GM23338 (cell line): ENCODE results near the gene ZNF865. TPM values are rescaled to one million over a fixed set of nuclear protein-coding genes. Genes with fewer than 3 reads are reported as not detected.
"Not testable (repeated sequence)": the region's sequence is repeated elsewhere in the genome, so short reads cannot be mapped to it uniquely, and the experiment has no call there.

Experiments
- ATAC-seq: fragments of 200-7000 bp; cut with Tn5 transposase; 3 replicates; pipeline ENCODE4 v1.9.1; 2020
- DNase-seq: peaks from one replicate; pipeline ENCODE4 v3.0.0-alpha.2; 2015; ENCODE audit warnings: low spot score
- H2AFZ ChIP-seq: fragments of 200-600 bp; sonication (generic); 2 replicates; pipeline ENCODE4 v1.8.0; 2016; ENCODE audit warnings: antibody characterized with exemption, mild to moderate bottlenecking, moderate library complexity
- H3F3A ChIP-seq: fragments of 200-600 bp; sonication (generic); replicated peaks from 2 replicates; pipeline ENCODE4 v1.8.0; 2017; ENCODE audit warnings: antibody characterized with exemption, mixed run types, low read depth
- H3K27ac ChIP-seq: fragments of 200-600 bp; sonication (generic); 2 replicates; pipeline ENCODE4 v1.6.1; 2016; ENCODE audit warnings: low read depth
- H3K27me3 ChIP-seq: fragments of 200-600 bp; sonication (generic); 2 replicates; pipeline ENCODE4 v1.8.0; 2016; ENCODE audit warnings: mild to moderate bottlenecking, mixed run types, moderate library complexity; ENCODE audit not compliant: insufficient read depth
- H3K36me3 ChIP-seq: fragments of 200-600 bp; sonication (generic); 2 replicates; pipeline ENCODE4 v1.8.0; 2016; ENCODE audit warnings: mild to moderate bottlenecking; ENCODE audit not compliant: insufficient read depth
- H3K4me1 ChIP-seq: fragments of 200-600 bp; sonication (generic); 2 replicates; pipeline ENCODE4 v1.8.0; 2016; ENCODE audit warnings: mild to moderate bottlenecking, moderate library complexity; ENCODE audit not compliant: insufficient read depth
- H3K4me2 ChIP-seq: fragments of 200-600 bp; sonication (generic); 2 replicates; pipeline ENCODE4 v1.7.1; 2017; ENCODE audit warnings: mixed run types
- H3K4me3 ChIP-seq: fragments of 200-600 bp; sonication (generic); 2 replicates; pipeline ENCODE4 v1.6.1; 2016; ENCODE audit warnings: mixed run types
- H3K79me2 ChIP-seq: fragments of 200-600 bp; sonication (generic); replicated peaks from 2 replicates; pipeline ENCODE4 v1.8.0; 2017; ENCODE audit warnings: mild to moderate bottlenecking; ENCODE audit not compliant: insufficient read depth
- H3K9me2 ChIP-seq: fragments of 200-600 bp; sonication (generic); 2 replicates; pipeline ENCODE4 v1.8.0; 2017; ENCODE audit not compliant: insufficient read depth
- H4K20me1 ChIP-seq: fragments of 200-600 bp; sonication (generic); replicated peaks from 2 replicates; pipeline ENCODE4 v1.8.0; 2017; ENCODE audit warnings: mild to moderate bottlenecking; ENCODE audit not compliant: insufficient read depth
- H3K27ac Mint-ChIP-seq: 2 replicates; pipeline ENCODE4 v1.8.0; 2020; ENCODE audit warnings: inconsistent platforms, mild to moderate bottlenecking, moderate library complexity, mixed read lengths
- H3K27me3 Mint-ChIP-seq: 3 replicates; pipeline ENCODE4 v1.8.0; 2022; ENCODE audit warnings: low read depth, mild to moderate bottlenecking, moderate library complexity, mixed read lengths, inconsistent platforms; ENCODE audit not compliant: insufficient read depth, poor library complexity
- H3K36me3 Mint-ChIP-seq: 3 replicates; pipeline ENCODE4 v1.8.0; 2021; ENCODE audit warnings: low read depth, mild to moderate bottlenecking, inconsistent platforms, moderate library complexity, mixed read lengths
- H3K4me1 Mint-ChIP-seq: 3 replicates; pipeline ENCODE4 v1.8.0; 2020; ENCODE audit warnings: mild to moderate bottlenecking, inconsistent platforms, mixed read lengths
- H3K4me3 Mint-ChIP-seq: 3 replicates; pipeline ENCODE4 v1.8.0; 2021; ENCODE audit warnings: moderate library complexity, mild to moderate bottlenecking, inconsistent platforms, mixed read lengths
- H3K9me3 Mint-ChIP-seq: 3 replicates; pipeline ENCODE4 v1.8.0; 2020; ENCODE audit warnings: moderate library complexity, mild to moderate bottlenecking, inconsistent platforms, mixed read lengths
- CREB1 ChIP-seq: fragments of 250-450 bp; sonication (Bioruptor Pico); IDR thresholded peaks from 2 replicates; pipeline ENCODE4 v1.5.0; 2020; ENCODE audit warnings: low read depth, mild to moderate bottlenecking, moderate library complexity
- EZH2 ChIP-seq: fragments of 200-600 bp; sonication (generic); IDR thresholded peaks from one replicate; pipeline ENCODE4 v1.8.0; 2017; ENCODE audit warnings: antibody characterized with exemption, mild to moderate bottlenecking, low read depth; ENCODE audit not compliant: unreplicated experiment
- JUNB ChIP-seq: IDR thresholded peaks from one replicate; pipeline ENCODE4 v1.6.1; 2016; ENCODE audit warnings: antibody characterized with exemption; ENCODE audit not compliant: unreplicated experiment
- NANOG ChIP-seq: IDR thresholded peaks from 2 replicates; pipeline ENCODE4 v1.6.1; 2016; ENCODE audit warnings: antibody characterized with exemption, borderline replicate concordance
- STAT1 ChIP-seq: IDR thresholded peaks from one replicate; pipeline ENCODE4 v1.6.1; 2016; ENCODE audit warnings: antibody characterized with exemption; ENCODE audit not compliant: unreplicated experiment
- ZNF114 ChIP-seq: fragments of 250-450 bp; sonication (Bioruptor Pico); IDR thresholded peaks from 2 replicates; pipeline ENCODE4 v1.5.0; 2020; ENCODE audit warnings: mild to moderate bottlenecking, moderate library complexity
- ZNF331 ChIP-seq: fragments of 250-450 bp; sonication (Bioruptor Pico); IDR thresholded peaks from 2 replicates; pipeline ENCODE4 v1.5.0; 2020; ENCODE audit warnings: low read depth, mild to moderate bottlenecking, moderate library complexity
- polyA plus RNA-seq: library from polyadenylated mRNA; unstranded; fragments of >200 nt; fragmentation: Nextera tagmentation; extraction: Ambion mirVana; gene quantifications from 2 replicates; pipeline ENCODE4 v1.2.1, GENCODE V29; 2016
- total RNA-seq: library from RNA; depleted of rRNA; stranded (reverse); fragments of >200 nt; shearing (Covaris generic); gene quantifications from 2 replicates; pipeline ENCODE4 v1.2.3, GENCODE V29; 2014
- TF ChIP-seq, protein P1 (sequence below): IDR thresholded peaks from one replicate; pipeline ENCODE4 v1.6.1; 2018; ENCODE audit warnings: antibody characterized with exemption; ENCODE audit not compliant: unreplicated experiment
- TF ChIP-seq, protein P2 (sequence below): fragments of 250-450 bp; sonication (Bioruptor Pico); IDR thresholded peaks from 2 replicates; pipeline ENCODE4 v1.5.0; 2020; ENCODE audit warnings: mild to moderate bottlenecking, moderate library complexity

Gene ZNF865
- total and polyA plus RNA-seq, 2 experiments from 2014 or later: 2.2 to 12.1 TPM

DNA sequence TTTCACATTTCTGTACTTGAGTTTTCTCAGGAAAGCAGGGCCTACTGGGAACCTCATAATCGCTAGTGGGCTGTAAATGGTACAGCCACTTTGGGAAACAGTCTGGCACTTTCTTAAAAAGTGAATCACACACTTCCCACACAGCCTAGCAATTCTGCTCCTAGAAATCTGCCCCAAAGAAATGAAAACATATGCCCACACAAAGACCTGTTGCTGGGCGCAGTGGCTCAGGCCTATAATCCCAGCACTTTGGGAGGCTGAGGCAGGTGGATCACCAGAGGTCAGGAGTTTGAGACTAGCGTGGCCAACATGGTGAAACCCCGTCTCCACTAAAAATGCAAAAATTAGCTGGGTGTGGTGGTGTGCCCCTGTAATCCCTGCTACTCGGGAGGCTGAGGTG is 36.0 kb upstream of the ZNF865 start:
- H3F3A ChIP-seq, H3K4me1 ChIP-seq, H3K9me2 ChIP-seq, H3K27me3 ChIP-seq, H3K9me3 Mint-ChIP-seq, H3K27ac ChIP-seq, H3K27me3 Mint-ChIP-seq, H3K27ac Mint-ChIP-seq, DNase-seq, H3K36me3 ChIP-seq, H3K4me1 Mint-ChIP-seq, H3K36me3 Mint-ChIP-seq, H2AFZ ChIP-seq, H3K79me2 ChIP-seq, H3K4me3 ChIP-seq, ATAC-seq, H3K4me2 ChIP-seq, H4K20me1 ChIP-seq, H3K4me3 Mint-ChIP-seq: not testable (repeated sequence)

DNA sequence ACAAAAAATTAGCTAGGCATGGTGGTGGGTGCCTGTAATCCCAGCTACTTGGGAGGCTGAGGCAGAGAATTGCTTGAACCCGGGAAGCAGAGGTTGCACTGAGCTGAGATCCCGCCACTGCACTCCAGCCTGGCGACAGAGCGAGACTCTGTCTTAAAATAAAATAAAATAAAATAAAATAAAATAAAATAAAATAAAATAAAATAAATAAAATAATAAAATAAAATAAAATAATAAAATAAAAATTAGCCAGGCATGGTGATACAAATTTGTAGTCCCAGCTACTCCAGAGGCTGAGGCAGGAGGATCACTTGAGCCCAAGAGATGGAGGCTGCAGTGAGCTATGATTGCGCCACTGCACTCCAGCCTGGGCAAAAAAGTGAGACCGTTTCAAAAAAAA is 31.5 kb upstream of the ZNF865 start:
- H3K27ac Mint-ChIP-seq, H3K4me3 Mint-ChIP-seq, H3K4me2 ChIP-seq, H3K27me3 ChIP-seq, ATAC-seq, H3K36me3 ChIP-seq, H3K27ac ChIP-seq, H3K4me1 ChIP-seq, DNase-seq, H4K20me1 ChIP-seq, H3K4me3 ChIP-seq, H2AFZ ChIP-seq, H3F3A ChIP-seq, H3K4me1 Mint-ChIP-seq, H3K27me3 Mint-ChIP-seq, H3K9me3 Mint-ChIP-seq, H3K79me2 ChIP-seq, H3K9me2 ChIP-seq: not testable (repeated sequence)
- peaks cover 20% of the 10 kb centered on the region for H3K36me3 Mint-ChIP-seq

- Histone ChIP-seq H3K79me2 (peaks cover 13% of the 10 kb centered on the region; the same call in 1 of the 2 replicates), H3F3A (peaks cover 11% of the 10 kb centered on the region), H3K27me3 (no peaks in the 10 kb centered on the region), H4K20me1 (no peaks in the 10 kb centered on the region; the same call in 1 of the 2 replicates), H3K9me2 (no peaks in the 10 kb centered on the region), H2AFZ (no peak overlapping the region), H3K27ac (no peak overlapping the region), H3K4me3 (no peak overlapping the region), H3K36me3 (no peaks in the 10 kb centered on the region; the same call in none of the 2 replicates), H3K4me1 (no peaks in the 10 kb centered on the region), H3K4me2 (no peak overlapping the region)
- Mint-ChIP-seq H3K27ac (no peak overlapping the region), H3K4me3 (no peak overlapping the region; the same call in 2 of the 3 replicates), H3K9me3 (no peaks in the 10 kb centered on the region), H3K36me3 (peaks cover 25% of the 10 kb centered on the region), H3K4me1 (peaks cover 9% of the 10 kb centered on the region), H3K27me3 (peaks cover 12% of the 10 kb centered on the region)
- no peak for DNase-seq
- ATAC-seq: no peak
- TF ChIP-seq CREB1 (CRISPR knock-in tag) (no peak), ZNF331 (CRISPR knock-in tag) (no peak), EZH2 (no peak), ZNF114 (CRISPR knock-in tag) (no peak), JUNB (no peak), STAT1 (no peak), NANOG (no peak)
- TF ChIP-seq, protein P1, sequence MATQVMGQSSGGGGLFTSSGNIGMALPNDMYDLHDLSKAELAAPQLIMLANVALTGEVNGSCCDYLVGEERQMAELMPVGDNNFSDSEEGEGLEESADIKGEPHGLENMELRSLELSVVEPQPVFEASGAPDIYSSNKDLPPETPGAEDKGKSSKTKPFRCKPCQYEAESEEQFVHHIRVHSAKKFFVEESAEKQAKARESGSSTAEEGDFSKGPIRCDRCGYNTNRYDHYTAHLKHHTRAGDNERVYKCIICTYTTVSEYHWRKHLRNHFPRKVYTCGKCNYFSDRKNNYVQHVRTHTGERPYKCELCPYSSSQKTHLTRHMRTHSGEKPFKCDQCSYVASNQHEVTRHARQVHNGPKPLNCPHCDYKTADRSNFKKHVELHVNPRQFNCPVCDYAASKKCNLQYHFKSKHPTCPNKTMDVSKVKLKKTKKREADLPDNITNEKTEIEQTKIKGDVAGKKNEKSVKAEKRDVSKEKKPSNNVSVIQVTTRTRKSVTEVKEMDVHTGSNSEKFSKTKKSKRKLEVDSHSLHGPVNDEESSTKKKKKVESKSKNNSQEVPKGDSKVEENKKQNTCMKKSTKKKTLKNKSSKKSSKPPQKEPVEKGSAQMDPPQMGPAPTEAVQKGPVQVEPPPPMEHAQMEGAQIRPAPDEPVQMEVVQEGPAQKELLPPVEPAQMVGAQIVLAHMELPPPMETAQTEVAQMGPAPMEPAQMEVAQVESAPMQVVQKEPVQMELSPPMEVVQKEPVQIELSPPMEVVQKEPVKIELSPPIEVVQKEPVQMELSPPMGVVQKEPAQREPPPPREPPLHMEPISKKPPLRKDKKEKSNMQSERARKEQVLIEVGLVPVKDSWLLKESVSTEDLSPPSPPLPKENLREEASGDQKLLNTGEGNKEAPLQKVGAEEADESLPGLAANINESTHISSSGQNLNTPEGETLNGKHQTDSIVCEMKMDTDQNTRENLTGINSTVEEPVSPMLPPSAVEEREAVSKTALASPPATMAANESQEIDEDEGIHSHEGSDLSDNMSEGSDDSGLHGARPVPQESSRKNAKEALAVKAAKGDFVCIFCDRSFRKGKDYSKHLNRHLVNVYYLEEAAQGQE: no peak
- TF ChIP-seq, protein P2, sequence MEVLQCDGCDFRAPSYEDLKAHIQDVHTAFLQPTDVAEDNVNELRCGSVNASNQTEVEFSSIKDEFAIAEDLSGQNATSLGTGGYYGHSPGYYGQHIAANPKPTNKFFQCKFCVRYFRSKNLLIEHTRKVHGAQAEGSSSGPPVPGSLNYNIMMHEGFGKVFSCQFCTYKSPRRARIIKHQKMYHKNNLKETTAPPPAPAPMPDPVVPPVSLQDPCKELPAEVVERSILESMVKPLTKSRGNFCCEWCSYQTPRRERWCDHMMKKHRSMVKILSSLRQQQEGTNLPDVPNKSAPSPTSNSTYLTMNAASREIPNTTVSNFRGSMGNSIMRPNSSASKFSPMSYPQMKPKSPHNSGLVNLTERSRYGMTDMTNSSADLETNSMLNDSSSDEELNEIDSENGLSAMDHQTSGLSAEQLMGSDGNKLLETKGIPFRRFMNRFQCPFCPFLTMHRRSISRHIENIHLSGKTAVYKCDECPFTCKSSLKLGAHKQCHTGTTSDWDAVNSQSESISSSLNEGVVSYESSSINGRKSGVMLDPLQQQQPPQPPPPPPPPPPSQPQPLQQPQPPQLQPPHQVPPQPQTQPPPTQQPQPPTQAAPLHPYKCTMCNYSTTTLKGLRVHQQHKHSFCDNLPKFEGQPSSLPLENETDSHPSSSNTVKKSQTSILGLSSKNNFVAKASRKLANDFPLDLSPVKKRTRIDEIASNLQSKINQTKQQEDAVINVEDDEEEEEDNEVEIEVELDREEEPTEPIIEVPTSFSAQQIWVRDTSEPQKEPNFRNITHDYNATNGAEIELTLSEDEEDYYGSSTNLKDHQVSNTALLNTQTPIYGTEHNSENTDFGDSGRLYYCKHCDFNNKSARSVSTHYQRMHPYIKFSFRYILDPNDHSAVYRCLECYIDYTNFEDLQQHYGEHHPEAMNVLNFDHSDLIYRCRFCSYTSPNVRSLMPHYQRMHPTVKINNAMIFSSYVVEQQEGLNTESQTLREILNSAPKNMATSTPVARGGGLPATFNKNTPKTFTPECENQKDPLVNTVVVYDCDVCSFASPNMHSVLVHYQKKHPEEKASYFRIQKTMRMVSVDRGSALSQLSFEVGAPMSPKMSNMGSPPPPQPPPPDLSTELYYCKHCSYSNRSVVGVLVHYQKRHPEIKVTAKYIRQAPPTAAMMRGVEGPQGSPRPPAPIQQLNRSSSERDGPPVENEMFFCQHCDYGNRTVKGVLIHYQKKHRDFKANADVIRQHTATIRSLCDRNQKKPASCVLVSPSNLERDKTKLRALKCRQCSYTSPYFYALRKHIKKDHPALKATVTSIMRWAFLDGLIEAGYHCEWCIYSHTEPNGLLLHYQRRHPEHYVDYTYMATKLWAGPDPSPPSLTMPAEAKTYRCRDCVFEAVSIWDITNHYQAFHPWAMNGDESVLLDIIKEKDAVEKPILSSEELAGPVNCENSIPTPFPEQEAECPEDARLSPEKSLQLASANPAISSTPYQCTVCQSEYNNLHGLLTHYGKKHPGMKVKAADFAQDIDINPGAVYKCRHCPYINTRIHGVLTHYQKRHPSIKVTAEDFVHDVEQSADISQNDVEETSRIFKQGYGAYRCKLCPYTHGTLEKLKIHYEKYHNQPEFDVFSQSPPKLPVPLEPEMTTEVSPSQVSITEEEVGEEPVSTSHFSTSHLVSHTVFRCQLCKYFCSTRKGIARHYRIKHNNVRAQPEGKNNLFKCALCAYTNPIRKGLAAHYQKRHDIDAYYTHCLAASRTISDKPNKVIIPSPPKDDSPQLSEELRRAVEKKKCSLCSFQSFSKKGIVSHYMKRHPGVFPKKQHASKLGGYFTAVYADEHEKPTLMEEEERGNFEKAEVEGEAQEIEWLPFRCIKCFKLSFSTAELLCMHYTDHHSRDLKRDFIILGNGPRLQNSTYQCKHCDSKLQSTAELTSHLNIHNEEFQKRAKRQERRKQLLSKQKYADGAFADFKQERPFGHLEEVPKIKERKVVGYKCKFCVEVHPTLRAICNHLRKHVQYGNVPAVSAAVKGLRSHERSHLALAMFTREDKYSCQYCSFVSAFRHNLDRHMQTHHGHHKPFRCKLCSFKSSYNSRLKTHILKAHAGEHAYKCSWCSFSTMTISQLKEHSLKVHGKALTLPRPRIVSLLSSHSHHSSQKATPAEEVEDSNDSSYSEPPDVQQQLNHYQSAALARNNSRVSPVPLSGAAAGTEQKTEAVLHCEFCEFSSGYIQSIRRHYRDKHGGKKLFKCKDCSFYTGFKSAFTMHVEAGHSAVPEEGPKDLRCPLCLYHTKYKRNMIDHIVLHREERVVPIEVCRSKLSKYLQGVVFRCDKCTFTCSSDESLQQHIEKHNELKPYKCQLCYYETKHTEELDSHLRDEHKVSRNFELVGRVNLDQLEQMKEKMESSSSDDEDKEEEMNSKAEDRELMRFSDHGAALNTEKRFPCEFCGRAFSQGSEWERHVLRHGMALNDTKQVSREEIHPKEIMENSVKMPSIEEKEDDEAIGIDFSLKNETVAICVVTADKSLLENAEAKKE (CRISPR knock-in tag): no peak
Measured at GRCh38 chr19:55576746-55577145, 28.7 kb upstream of the ZNF865 start.
